Iris pigment epithelial cell (primary cell): Measurements from ENCODE around the gene CXCR6.

ENCODE experiments used
- DNase-seq: peaks from one replicate; pipeline ENCODE4 v3.0.0-alpha.2; 2011; ENCODE audit warnings: low read depth

CXCR6 gene

DNA sequence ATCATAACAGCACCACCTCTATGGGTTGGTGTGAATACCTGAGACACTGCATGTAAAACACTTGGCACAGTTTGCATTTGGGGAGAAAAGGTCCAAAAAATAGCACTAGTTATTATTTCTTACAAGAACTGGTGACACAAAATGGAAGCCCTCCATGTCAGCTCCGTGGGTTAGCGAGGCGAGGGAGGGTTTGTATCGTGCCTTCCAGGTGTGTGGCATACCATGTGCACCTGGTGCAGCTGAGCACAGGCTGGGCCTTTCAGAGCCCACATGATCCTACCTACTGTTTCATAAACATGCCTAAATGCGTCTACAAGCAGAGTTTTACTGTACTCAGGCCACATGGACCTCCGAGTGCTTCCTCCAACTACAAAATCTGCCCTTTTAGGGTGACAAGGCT is 5.6 kb downstream of the CXCR6 start:
- DNase-seq = no peak

DNA sequence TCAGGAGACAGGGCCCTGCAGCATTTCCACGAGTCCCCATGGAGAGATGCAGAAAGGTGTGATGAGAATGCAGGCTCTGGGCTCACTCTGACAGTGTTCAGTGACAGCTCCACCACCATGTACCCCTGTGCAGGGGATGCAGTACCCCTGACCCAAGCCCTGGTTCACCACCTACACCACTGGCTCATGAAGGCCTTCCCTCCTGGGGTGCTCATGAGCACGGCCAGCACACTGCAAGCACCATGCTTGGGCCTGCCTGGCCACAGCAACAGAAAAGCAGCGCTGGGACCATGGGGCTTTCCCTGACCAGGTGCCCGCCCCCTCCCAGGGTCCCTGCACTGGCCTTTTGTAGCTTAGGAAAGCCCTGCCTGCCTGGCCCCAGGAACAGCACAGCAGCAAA is 6.2 kb downstream of the CXCR6 start:
- no peak for DNase-seq

DNA sequence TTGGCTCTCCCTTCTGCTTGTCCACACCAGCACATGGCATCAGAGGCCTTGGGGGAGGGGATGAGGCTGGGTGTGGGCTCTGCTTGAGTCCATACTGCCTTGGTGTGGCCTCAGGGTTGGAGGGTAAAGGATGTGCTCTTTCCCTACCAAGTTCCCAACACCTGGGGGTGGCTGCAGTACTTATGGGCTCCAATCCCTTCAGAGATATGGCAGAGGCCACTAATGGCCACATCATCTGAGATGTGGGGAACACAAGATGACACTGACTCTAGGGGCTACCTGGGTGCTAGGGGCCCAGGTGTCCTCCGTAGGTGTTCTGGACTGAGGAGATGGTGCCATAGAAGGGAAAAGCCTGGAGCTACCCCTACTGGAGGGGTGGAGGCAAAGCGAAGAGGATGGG is 6.9 kb downstream of the CXCR6 start:
- no peak for DNase-seq

DNA sequence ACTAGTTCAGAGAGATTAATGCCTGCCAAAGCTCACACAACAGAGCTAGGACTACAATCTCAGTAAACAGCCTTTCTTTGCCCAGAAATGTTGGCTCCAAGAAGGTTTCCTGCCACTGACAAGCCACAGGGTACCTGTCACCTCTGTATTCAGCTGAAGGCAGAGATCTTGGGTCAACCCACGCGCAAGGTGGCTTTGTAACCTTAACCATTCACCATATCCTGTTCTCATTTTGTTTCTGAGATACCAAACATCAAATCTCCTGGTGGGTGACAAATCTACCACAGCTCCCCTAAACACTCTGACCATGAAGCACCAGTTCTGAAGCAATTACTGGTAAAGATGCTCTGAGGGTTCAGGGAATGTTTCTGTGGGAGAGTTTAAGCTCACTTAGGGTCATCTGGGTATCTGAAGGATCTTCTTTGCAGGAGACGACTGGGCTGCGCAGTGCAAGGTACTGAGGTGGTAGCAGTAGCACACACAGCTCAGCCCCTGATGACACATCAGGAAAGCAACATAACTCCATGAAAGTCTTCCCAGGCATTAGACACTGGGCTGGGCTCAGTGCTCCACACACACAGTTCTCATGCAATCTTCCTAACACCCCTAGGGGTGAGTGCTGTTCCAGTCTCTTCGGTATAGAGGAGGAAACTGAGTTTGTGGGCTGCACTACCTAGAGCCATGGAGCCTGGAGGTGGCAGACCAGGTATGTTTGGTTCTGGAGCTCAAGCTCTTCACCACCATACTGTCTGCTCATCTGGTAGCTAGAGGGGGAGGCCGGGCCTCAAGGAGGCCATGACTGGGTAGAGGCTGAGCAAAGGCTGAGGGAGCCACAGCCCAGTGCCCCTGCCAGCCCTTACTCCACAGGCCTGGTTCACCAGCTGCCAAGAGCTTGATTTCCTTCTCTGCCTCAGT is 7.7 kb downstream of the CXCR6 start:
- no peak for DNase-seq

DNA sequence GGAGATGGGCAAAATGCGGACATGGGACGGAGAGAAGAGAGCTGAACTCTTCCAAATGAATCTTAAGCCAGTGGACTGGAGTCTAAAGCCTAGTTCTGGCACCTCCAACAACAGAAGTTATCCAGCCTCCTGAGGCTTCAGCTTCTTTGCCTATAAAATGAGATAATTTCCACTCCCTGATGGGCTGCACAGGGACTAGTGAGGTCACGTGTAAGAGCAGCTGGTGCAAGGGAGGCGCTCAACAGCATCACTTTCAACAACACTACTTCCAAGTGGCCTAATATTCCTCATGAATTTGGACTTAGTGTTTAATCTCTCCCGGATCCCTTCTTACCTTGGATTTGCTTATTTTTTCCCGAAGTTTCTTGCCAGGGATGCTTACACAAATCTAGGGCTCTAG is 8.7 kb downstream of the CXCR6 start:
- no peak for DNase-seq

DNA sequence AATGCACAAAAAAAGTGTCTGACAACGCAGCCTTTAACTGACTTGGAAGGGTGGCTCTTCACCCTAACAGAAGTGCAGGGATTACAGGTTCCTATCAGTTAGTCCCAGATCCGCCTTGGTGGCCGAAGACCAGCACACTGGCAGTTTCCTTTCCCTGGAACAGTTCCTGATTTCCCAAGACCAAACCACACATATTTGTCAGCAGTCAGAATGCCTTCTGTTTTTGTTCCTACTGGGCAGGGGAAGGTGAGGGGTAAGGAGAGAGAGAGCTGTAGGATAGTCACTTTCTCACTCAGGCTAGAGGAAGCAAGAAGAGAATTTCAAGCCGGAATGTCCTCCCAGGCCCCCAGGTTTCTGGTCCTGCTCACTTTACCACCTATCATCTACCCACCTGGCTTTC is 9.2 kb downstream of the CXCR6 start:
- DNase-seq = no peak

DNA sequence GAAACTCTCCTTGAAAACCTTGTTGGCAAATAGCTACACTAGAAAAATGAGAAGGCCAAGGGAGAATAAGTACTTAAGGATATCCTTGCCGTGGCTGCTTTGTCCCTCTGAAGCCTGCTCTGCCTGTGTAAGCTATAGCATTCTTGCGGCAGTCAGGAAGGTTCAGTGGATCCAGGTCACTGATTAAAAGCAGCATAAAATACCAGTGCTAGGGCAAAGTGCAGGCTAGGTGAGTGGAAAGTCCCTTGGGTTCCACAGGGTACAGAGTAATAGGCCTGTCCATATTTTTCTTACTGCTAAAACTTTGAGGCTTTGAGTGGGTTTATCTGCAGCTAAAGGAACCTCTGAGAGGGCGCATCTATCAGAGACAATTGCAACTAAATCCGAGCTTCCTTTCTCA is 10.3 kb downstream of the CXCR6 start:
- DNase-seq = no peak

DNA sequence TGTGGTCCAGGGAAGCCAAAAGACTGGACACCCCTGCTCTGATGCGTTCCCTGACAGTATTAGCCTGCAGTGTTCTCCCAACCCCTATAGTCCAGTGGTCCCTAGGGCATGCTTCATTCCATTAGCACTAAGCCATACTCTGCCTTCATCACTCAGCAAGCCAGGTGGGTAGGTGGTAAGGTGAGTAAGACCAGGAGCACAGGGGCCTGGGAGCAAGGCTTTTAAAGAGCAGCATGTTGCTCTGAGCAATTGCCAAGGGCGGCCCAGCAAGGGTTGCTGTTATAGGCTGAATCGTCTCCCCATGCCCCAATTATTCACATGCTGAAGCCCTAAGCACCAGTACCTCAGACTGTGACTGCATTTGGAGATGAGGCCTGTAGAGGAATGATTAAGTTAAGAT is 11.0 kb downstream of the CXCR6 start:
- DNase-seq = no peak

DNA sequence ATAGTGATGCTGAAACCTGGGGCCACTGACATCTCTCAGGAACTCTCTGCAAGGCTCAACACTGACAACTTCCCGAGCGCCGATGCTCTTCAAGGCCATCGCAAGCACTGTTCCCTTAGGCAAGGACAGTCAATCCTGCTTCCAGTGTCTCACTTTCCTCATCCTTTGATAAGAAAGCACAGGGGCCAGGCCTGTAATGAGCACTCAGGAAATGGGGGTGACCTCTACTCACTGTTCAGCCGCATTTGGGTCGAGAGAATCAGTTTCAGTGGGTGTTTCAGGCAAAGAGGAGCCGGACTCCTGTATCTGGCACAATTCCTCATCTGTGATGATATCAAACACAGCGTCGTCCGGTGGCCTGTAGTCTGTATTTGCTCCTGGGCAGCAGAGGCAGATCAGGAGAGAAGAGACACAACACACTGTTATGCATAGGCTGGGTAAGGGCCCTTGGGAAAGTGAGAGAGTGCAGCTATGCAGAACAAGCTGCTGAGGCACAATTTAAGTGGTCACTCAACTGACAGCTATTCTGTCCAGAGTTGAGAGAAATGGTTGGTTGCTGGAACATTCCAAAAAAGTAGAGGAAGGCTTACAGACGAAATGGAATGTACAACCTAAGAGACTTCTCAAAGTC is 11.9 kb downstream of the CXCR6 start:
- no peak for DNase-seq

DNA sequence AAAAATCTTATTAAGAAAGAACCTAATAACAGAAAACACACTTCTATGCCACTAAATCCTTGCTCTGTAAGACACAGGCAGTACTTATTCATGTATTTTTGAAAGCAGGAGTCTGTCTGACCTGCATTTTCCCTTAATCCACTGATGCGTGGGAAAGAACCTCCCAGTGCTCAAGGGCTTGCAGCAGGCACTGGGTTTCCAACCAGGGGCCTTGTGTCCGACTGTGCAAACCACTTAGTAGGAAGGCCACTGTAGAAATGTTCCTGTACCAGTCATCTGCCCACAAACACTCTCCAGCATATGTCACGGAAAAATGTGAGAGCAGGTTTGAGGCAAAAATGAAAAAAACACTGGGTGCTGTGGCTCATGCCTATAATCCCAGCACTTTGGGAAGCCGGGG is 12.4 kb downstream of the CXCR6 start:
- no peak for DNase-seq

DNA sequence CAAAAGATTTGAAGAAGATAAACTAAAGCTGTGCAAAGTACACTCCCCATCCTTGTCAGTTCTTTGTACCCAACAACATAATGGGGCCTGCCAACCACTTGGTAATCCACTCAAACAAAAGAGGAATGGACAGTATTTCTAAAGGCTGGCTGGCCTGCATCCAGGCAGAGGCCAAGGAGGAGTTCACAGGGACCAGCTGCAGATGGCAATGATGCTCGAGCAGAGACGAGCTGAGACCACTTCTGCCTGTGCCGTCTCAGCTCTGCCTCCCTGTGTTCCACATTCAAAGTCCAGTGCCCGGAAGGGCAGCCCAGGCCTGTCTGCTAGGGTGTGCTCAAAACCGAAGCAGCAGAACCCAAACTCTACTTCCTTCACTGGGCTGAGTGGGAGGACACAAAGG is 14.3 kb downstream of the CXCR6 start:
- DNase-seq = no peak

DNA sequence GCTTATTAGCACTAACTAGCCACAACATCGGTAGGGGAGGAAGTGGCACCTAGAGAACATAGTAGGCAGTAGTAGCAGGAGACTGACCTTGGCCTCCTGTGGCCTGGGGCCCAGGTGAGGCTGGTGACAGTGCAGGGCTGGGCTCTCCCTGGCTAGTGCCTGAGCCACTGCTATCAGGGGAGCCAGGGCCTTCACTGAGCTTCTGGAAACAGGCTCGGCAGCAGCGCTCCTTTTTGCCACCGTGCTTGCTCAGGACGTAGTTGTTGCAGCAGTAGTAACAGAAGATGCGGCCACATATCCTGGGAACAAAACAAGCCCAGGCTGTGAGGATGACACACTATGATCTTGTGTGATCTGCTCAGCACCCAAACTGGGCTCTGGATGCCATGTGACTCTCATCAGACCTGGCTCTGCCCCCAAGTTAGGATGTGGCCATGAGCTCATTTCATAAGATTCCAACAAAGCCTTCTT is 15.1 kb downstream of the CXCR6 start:
- peak; percentile 21 for DNase-seq

DNA sequence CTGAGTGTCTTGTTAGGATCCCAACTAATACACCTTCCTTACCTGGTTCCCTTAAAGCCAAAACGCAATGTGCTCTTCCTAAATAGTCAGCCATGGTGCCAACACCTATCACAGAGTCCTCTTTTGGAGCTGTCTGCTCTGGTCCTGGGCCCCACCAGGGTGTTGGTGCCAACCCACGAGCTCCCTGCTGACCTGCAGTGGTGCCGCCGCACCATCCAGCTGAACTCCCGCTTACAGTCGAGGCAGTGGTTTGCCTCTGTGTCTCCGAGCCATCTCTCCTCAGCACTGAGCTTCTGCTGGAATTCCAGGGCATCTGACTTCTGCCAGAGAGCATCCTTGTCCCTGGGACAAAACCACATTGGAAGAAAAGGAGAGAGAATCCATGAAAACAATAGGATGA is 15.9 kb downstream of the CXCR6 start:
- no peak for DNase-seq

DNA sequence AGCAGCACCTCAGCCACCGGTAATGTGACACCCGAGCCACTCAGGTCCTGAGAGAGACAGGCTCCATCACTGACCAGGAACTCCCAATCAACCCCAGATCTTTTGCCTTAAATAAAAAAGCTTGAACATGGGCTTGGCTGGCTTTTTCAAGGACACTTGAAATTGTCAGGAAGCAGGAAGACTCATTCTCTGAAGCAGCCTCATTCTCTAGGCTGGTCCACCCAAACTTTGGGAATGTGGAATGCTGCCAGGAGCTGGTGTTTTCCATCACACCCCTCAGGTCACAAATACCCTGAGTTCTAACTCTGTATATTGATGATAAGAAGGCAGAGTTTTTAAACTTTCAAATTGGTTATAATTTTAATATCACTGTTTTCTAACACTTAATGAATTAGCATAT is 17.0 kb downstream of the CXCR6 start:
- DNase-seq = no peak

DNA sequence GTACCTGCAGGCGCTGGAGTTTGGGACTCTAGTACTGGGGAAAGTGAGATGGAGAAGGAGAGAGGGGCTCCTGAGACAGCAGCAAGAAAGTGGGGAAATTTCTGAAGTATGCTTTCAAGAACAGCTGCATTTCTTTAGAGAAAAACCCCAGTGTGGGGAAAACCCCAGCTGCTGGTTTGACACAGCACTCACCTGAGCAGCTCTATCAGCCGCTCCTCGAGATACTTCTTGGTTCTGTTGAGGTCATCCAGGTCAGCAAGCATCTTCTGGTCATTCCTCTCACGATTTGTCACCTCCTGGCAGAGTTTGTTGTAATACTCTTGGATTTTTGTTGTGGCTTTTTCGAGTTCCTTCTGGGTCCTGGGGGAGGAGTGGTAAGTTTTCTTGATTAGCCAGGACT is 18.8 kb downstream of the CXCR6 start:
- DNase-seq = no peak

DNA sequence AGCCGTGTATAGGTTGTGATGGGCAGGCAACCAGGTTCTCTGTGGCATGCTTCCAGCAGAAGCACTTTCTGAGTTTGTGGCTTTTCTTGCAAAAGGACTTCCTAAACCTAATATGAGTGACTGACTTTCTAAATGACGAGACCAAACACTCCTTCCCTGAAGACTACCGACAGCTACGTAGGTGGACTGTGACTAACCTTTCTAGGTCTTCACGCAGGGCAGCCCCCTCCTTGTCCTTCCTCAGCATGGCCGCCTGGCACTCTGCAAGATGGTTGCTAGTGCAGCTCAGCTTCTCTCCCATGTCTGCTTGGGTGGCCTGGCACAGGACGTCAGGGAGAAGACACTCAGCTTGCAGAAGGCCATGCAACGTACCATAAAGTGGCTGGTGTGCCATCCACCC is 20.9 kb downstream of the CXCR6 start:
- DNase-seq = no peak

DNA sequence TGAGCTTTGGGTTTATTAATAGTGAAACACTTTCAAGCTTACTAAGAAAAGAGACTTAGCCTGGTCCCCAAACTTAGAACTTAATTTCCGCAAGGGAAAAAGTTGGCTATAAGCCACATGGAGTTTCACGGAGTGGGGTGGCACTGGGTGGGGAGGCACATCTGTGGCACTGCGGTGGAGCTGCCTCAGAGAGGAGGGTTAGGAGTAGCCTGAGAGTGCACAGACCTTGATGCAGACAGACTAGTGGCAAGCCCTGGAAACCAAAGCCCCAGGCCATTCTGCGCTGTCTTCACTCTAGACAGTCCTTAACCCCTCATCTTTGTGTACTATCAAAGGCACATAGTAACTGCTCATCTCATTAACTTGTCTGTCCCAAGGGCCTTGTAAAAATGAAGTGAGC is 22.0 kb downstream of the CXCR6 start:
- DNase-seq = no peak

DNA sequence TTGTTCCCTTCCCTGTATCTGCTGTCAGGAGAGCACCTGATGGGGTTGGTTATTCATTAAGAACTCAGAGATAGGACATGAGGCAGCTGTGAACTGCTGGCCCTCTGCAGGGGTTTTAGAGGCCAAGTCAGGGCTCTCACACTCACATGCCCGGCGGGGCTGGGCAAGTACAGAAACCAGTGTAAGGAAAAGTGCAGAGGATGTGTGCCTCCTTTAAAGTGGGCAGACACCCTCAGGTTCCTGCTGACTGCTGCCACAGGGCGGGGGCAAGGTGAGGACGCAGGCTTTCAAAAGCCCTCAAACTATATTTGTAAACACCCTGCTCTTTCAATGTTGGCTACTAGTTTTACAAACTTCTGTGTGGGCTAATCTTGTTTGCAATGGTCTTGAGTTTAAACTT is 22.4 kb downstream of the CXCR6 start:
- DNase-seq = no peak

DNA sequence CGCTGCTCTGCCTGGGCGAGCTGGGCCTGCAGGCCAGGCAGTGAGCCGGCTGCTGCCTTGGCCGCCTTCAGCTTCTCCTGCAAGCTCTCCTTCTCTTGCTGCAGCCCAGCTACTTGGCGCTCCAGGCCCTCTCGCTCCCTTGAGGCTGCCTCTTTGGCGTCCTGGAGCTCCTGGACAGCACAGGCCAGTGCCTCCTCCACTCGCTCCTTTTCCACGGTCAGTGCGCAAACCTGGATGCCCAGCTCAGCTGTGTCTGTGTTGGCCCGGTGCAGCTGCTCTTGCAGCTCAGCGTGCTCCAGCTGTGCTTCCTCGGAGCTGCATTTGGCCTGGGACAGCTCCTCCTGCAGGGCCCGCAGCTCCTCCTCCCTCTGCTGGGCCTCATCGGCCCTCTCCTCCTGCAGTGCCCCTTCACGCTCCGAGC is 23.1 kb downstream of the CXCR6 start:
- DNase-seq = no peak

DNA sequence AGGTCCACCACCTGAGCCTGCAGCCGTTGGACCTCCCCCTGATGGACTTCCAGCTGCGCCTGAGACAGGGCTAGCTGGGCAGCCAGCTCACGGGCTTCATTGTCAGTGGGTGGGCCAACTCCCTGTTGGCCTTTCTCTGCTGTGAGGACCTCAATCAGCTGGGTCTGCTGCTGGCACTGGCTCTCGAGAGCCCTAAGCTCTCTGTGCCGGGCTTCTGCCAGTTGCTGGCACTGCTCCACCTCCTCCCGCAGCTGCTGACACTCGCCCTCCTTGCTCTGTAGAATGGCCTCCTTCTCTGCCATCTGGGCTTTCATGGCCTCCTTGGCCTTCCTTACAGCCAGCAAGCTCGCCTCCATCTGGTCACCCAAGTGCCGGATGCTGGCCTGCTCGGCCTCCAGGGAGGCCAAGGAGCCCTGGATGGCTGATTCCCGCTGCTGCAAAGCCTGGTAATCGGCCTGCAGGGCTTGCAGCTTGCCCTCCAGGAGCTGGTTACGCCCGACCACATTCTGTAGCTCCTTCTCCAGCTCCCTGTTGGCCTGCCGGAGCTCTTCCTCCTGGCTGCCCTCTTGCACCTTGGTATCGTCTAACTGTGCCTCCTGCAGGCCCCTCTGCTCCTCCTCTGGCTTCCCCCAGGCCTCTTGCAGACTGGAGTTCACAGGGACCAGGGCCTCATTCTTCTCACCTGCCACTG is 23.8 kb downstream of the CXCR6 start:
- DNase-seq = no peak

DNA sequence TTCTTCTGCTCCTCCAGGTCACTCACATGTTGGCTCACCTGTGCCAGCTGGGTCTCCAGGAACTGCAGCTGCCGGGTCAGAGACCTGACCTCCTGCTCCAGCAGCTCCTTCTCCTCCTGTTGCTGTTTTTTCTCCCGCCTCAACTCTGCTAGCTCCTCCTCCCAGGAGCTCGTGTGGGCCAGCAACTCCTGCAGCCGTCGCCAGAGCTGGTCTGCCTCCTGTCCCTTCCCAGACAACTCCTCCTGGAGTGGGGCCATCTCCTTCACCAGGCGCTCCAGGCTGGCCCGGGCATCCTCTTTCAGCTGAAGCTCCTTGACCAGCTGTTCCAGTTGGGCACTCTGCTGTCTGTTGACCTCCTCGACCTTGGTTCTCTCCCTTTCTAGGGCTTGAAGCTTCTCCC is 24.5 kb downstream of the CXCR6 start:
- no peak for DNase-seq

DNA sequence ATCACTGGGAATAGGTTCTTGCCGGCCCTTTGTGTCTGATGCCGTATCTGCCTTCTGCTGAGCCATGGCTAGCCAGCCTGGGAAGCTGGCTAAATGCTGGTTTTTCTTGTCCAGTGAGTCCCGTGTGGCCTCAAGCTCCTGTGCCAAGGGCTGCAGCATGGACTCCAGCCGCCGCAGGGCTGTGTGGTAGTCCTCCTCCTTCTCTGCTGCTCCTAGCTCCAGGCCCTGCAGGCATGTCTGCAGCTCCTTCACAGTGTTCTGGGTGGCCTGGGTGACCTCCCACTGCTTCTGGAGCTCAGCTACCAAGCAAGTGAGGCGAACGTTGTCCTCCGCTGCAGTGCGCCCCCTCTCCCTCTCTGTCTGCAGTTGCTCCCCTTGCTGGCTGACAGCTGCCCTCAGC is 24.9 kb downstream of the CXCR6 start:
- no peak for DNase-seq

DNA sequence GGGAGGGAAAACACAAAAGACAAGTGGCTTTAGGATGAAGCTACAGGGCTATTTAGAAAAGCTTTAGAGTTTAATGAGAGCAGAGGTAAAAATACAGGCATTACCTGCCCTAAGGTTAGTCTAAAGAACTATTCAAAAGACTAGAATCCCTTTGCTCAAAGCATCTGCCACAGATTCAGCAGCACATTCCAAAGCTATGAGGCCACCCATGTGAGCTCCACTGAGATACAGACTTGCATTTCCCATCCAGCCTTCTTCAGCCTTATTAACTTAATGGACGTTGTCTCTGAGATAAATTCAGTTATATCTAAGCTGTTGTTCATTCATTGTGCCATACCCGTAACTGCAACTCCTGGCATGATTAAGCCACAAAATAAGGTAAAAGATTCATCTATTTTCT is 25.4 kb downstream of the CXCR6 start:
- DNase-seq = peak; percentile 80
